HEK293 (cell line): Measurements from ENCODE around the gene HSF2.

Source experiments
- CTCF ChIA-PET: fragments of 350-600 bp; formaldehyde crosslinking; extraction: SDS; loops from one replicate; lab custom pipeline; 2021; ENCODE audit warnings: antibody characterized with exemption; lab: Yijun Ruan, JAX
- POLR2A ChIA-PET: fragments of 300-600 bp; formaldehyde crosslinking; extraction: SDS; loops from one replicate; lab custom pipeline; 2020; ENCODE audit warnings: antibody characterized with exemption, inconsistent platforms; lab: Yijun Ruan, JAX
- H3K27ac ChIP-seq: fragments of 200-500 bp; sonication (Bioruptor generic); 2 replicates; pipeline ENCODE4 v1.5.1; 2014; ENCODE audit warnings: low read depth, low read length, control low read depth, inconsistent platforms; ENCODE audit errors: extremely low read depth
- H3K36me3 ChIP-seq, 2 experiments: fragments of 200-500 bp in 1 of 2; sonication (Bioruptor generic) in 1 of 2; 1 replicate in 1 of 2; 2 replicates in 1 of 2; pipeline ENCODE4 v1.5.1; 2014 to 2017; ENCODE audit warnings: inconsistent platforms in 2 of 2, low read length in 2 of 2; ENCODE audit not compliant: control insufficient read depth in 2 of 2, insufficient read depth in 1 of 2
- H3K4me1 ChIP-seq: fragments of 200-500 bp; sonication (Bioruptor generic); 2 replicates; pipeline ENCODE4 v1.5.1; 2014; ENCODE audit warnings: mild to moderate bottlenecking, low read length, inconsistent platforms; ENCODE audit not compliant: control insufficient read depth, insufficient read depth
- H3K4me3 ChIP-seq: 2 replicates; pipeline ENCODE4 v1.5.1; 2011; ENCODE audit warnings: low read depth, mild to moderate bottlenecking, control low read depth, low read length, moderate library complexity
- H3K9me3 ChIP-seq: fragments of 200-500 bp; sonication (Bioruptor generic); 2 replicates; pipeline ENCODE4 v1.5.1; 2014; ENCODE audit warnings: low read depth, low read length, inconsistent platforms; ENCODE audit not compliant: control insufficient read depth, insufficient read depth
- BCL6B ChIP-seq: fragments of 450-650 bp; formaldehyde crosslinking; IDR thresholded peaks from 2 replicates; pipeline ENCODE4 v1.5.1; 2017; ENCODE audit warnings: missing biosample characterization, missing genetic modification characterization
- GLI2 ChIP-seq: fragments of 450-650 bp; formaldehyde crosslinking; IDR thresholded peaks from 2 replicates; pipeline ENCODE4; 2017; ENCODE audit warnings: missing biosample characterization, missing genetic modification characterization, low read depth, borderline replicate concordance
- KLF16 ChIP-seq: fragments of 450-650 bp; formaldehyde crosslinking; IDR thresholded peaks from 2 replicates; pipeline ENCODE4 v1.5.1; 2017; ENCODE audit warnings: missing biosample characterization, missing genetic modification characterization
- YY2 ChIP-seq: fragments of 450-650 bp; formaldehyde crosslinking; IDR thresholded peaks from 2 replicates; pipeline ENCODE4 v1.5.1; 2016; ENCODE audit warnings: missing biosample characterization, missing genetic modification characterization
- ZBTB17 ChIP-seq: fragments of 450-650 bp; formaldehyde crosslinking; IDR thresholded peaks from 2 replicates; pipeline ENCODE4 v1.5.1; 2016; ENCODE audit warnings: missing biosample characterization, missing genetic modification characterization
- ZBTB49 ChIP-seq: fragments of 450-650 bp; formaldehyde crosslinking; IDR thresholded peaks from 2 replicates; pipeline ENCODE4 v1.5.1; 2016; ENCODE audit warnings: missing biosample characterization, missing genetic modification characterization, low read depth
- ZNF10 ChIP-seq: fragments of 450-650 bp; formaldehyde crosslinking; IDR thresholded peaks from 2 replicates; pipeline ENCODE4 v1.5.1; 2017; ENCODE audit warnings: missing biosample characterization, missing genetic modification characterization
- ZNF112 ChIP-seq: fragments of 450-650 bp; formaldehyde crosslinking; IDR thresholded peaks from 2 replicates; pipeline ENCODE4 v1.5.0; 2017; ENCODE audit warnings: missing biosample characterization, missing genetic modification characterization
- ZNF350 ChIP-seq: fragments of 450-650 bp; formaldehyde crosslinking; IDR thresholded peaks from 2 replicates; pipeline ENCODE4 v1.5.0; 2017; ENCODE audit warnings: missing biosample characterization, mild to moderate bottlenecking, missing genetic modification characterization
- ZNF391 ChIP-seq: fragments of 450-650 bp; formaldehyde crosslinking; IDR thresholded peaks from 2 replicates; pipeline ENCODE4 v1.5.1; 2016; ENCODE audit warnings: low read depth, missing biosample characterization, missing genetic modification characterization, borderline replicate concordance
- ZNF394 ChIP-seq: fragments of 450-650 bp; formaldehyde crosslinking; IDR thresholded peaks from 2 replicates; pipeline ENCODE4 v1.5.1; 2016; ENCODE audit warnings: missing biosample characterization, missing genetic modification characterization, mild to moderate bottlenecking, moderate library complexity, borderline replicate concordance
- ZNF426 ChIP-seq: fragments of 450-650 bp; formaldehyde crosslinking; IDR thresholded peaks from 2 replicates; pipeline ENCODE4 v1.5.1; 2017; ENCODE audit warnings: missing biosample characterization, missing genetic modification characterization, mild to moderate bottlenecking, inconsistent platforms, moderate library complexity
- ZNF513 ChIP-seq: fragments of 450-650 bp; IDR thresholded peaks from 2 replicates; pipeline ENCODE4 v1.5.1; 2018; ENCODE audit warnings: missing biosample characterization, missing genetic modification characterization
- ZNF549 ChIP-seq: fragments of 450-650 bp; IDR thresholded peaks from 2 replicates; pipeline ENCODE4 v1.5.1; 2018; ENCODE audit warnings: missing biosample characterization, missing genetic modification characterization, mild to moderate bottlenecking, inconsistent platforms, moderate library complexity
- ZNF626 ChIP-seq: fragments of 450-650 bp; sonication (Bioruptor Pico); formaldehyde crosslinking; IDR thresholded peaks from 2 replicates; pipeline ENCODE4 v1.5.1; 2018; ENCODE audit warnings: missing biosample characterization, missing genetic modification characterization, inconsistent platforms
- ZNF629 ChIP-seq: fragments of 450-650 bp; formaldehyde crosslinking; IDR thresholded peaks from 2 replicates; pipeline ENCODE4 v1.5.1; 2017; ENCODE audit warnings: missing biosample characterization, missing genetic modification characterization
- ZNF660 ChIP-seq: fragments of 450-650 bp; IDR thresholded peaks from 2 replicates; pipeline ENCODE4 v1.5.1; 2018; ENCODE audit warnings: missing biosample characterization, mild to moderate bottlenecking, missing genetic modification characterization
- ZNF677 ChIP-seq: fragments of 450-650 bp; IDR thresholded peaks from 2 replicates; pipeline ENCODE4 v1.5.0; 2018; ENCODE audit warnings: missing biosample characterization, mild to moderate bottlenecking, missing genetic modification characterization, moderate library complexity
- ZNF701 ChIP-seq: fragments of 450-650 bp; formaldehyde crosslinking; IDR thresholded peaks from 2 replicates; pipeline ENCODE4 v1.5.1; 2016; ENCODE audit warnings: missing biosample characterization, missing genetic modification characterization
- ZNF777 ChIP-seq: fragments of 450-650 bp; formaldehyde crosslinking; IDR thresholded peaks from 2 replicates; pipeline ENCODE4 v1.5.1; 2017; ENCODE audit warnings: missing biosample characterization, missing genetic modification characterization, borderline replicate concordance
- ZNF791 ChIP-seq: fragments of 450-650 bp; formaldehyde crosslinking; IDR thresholded peaks from 2 replicates; pipeline ENCODE4 v1.5.1; 2016; ENCODE audit warnings: missing biosample characterization, missing genetic modification characterization
- ZXDB ChIP-seq: fragments of 450-650 bp; formaldehyde crosslinking; IDR thresholded peaks from 2 replicates; pipeline ENCODE4 v1.5.1; 2016; ENCODE audit warnings: missing biosample characterization, missing genetic modification characterization
- TF ChIP-seq, protein P1 (sequence below): fragments of 450-650 bp; formaldehyde crosslinking; IDR thresholded peaks from 2 replicates; pipeline ENCODE4 v1.5.1; 2016; ENCODE audit warnings: missing biosample characterization, missing genetic modification characterization
- TF ChIP-seq, protein P2 (sequence below): fragments of 450-650 bp; formaldehyde crosslinking; IDR thresholded peaks from 2 replicates; pipeline ENCODE4 v1.5.1; 2016; ENCODE audit warnings: missing biosample characterization, missing genetic modification characterization, borderline replicate concordance

HSF2 gene

DNA sequence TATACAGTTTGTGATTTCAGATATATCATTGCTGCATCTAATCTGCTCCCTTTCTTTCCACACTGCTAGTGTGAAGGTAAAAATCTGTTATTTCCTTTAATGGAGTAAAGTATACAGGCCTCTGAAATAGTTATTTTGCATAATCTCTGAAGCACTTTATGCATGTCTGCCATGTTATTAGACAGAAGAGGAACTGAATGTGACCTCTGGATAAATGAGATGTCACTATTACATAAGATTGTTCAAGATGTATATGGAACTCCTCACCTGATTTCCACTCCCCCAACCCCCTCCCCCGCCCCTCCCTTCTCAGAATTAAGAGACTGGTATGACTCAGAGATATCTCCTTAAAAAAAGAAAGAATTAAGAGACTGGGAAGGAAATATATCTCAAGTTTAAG lies 45.8 kb downstream of the HSF2 start:
- no peaks in the 10 kb centered on the region for H3K9me3 ChIP-seq
- H3K36me3 ChIP-seq, result peaks cover 44 to 84% of the 10 kb centered on the region in 2 experiments
- H3K4me1 ChIP-seq, result no peaks in the 10 kb centered on the region
- H3K27ac ChIP-seq, result no peak overlapping the region
- TF ChIP-seq ZNF391 (no peak), KLF16 (tag by site-specific recombination) (no peak), ZXDB (tag by site-specific recombination) (no peak), ZNF513 (tag by site-specific recombination) (no peak), ZNF701 (no peak), ZNF350 (tag by site-specific recombination) (no peak), ZNF777 (no peak), ZNF426 (tag by site-specific recombination) (no peak), ZNF677 (tag by site-specific recombination) (no peak), GLI2 (tag by site-specific recombination) (no peak), YY2 (no peak), ZNF791 (tag by site-specific recombination) (no peak), ZNF394 (tag by site-specific recombination) (no peak), BCL6B (no peak), ZNF629 (tag by site-specific recombination) (no peak), ZNF10 (tag by site-specific recombination) (no peak)
- TF ChIP-seq, protein P1, sequence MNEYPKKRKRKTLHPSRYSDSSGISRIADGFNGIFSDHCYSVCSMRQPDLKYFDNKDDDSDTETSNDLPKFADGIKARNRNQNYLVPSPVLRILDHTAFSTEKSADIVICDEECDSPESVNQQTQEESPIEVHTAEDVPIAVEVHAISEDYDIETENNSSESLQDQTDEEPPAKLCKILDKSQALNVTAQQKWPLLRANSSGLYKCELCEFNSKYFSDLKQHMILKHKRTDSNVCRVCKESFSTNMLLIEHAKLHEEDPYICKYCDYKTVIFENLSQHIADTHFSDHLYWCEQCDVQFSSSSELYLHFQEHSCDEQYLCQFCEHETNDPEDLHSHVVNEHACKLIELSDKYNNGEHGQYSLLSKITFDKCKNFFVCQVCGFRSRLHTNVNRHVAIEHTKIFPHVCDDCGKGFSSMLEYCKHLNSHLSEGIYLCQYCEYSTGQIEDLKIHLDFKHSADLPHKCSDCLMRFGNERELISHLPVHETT, result no peak
- CTCF ChIA-PET, result interaction anchor here (0.7 kb wide), 1 partner anchor 424 kb away, joined by 4 read pairs; no protein-coding TSS in a partner anchor
- no peak overlapping the region for H3K4me3 ChIP-seq
- POLR2A ChIA-PET, result no interaction called here

GRCh38 chr6:122449069-122449468 lies 49.6 kb downstream of the HSF2 start:
- POLR2A ChIA-PET, result no interaction called here
- no peak overlapping the region for H3K4me3 ChIP-seq
- H3K4me1 ChIP-seq, result no peaks in the 10 kb centered on the region
- peaks cover 75 to 87% of the 10 kb centered on the region in 2 experiments for H3K36me3 ChIP-seq
- no peaks in the 10 kb centered on the region for H3K9me3 ChIP-seq
- CTCF ChIA-PET, result interaction anchor here (0.6 kb wide), 1 partner anchor 58 kb away, joined by 3 read pairs; no protein-coding TSS in a partner anchor
- no peak overlapping the region for H3K27ac ChIP-seq
- TF ChIP-seq, protein P2, sequence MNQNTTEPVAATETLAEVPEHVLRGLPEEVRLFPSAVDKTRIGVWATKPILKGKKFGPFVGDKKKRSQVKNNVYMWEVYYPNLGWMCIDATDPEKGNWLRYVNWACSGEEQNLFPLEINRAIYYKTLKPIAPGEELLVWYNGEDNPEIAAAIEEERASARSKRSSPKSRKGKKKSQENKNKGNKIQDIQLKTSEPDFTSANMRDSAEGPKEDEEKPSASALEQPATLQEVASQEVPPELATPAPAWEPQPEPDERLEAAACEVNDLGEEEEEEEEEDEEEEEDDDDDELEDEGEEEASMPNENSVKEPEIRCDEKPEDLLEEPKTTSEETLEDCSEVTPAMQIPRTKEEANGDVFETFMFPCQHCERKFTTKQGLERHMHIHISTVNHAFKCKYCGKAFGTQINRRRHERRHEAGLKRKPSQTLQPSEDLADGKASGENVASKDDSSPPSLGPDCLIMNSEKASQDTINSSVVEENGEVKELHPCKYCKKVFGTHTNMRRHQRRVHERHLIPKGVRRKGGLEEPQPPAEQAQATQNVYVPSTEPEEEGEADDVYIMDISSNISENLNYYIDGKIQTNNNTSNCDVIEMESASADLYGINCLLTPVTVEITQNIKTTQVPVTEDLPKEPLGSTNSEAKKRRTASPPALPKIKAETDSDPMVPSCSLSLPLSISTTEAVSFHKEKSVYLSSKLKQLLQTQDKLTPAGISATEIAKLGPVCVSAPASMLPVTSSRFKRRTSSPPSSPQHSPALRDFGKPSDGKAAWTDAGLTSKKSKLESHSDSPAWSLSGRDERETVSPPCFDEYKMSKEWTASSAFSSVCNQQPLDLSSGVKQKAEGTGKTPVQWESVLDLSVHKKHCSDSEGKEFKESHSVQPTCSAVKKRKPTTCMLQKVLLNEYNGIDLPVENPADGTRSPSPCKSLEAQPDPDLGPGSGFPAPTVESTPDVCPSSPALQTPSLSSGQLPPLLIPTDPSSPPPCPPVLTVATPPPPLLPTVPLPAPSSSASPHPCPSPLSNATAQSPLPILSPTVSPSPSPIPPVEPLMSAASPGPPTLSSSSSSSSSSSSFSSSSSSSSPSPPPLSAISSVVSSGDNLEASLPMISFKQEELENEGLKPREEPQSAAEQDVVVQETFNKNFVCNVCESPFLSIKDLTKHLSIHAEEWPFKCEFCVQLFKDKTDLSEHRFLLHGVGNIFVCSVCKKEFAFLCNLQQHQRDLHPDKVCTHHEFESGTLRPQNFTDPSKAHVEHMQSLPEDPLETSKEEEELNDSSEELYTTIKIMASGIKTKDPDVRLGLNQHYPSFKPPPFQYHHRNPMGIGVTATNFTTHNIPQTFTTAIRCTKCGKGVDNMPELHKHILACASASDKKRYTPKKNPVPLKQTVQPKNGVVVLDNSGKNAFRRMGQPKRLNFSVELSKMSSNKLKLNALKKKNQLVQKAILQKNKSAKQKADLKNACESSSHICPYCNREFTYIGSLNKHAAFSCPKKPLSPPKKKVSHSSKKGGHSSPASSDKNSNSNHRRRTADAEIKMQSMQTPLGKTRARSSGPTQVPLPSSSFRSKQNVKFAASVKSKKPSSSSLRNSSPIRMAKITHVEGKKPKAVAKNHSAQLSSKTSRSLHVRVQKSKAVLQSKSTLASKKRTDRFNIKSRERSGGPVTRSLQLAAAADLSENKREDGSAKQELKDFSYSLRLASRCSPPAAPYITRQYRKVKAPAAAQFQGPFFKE (tag by site-specific recombination), result no peak
- no peak for TF ChIP-seq ZNF549 (tag by site-specific recombination)
- no peak for TF ChIP-seq ZNF112 (tag by site-specific recombination)
- no peak for TF ChIP-seq ZNF626
- TF ChIP-seq ZBTB49 (tag by site-specific recombination), result no peak
- TF ChIP-seq ZNF660 (tag by site-specific recombination), result no peak
- TF ChIP-seq ZBTB17 (tag by site-specific recombination), result no peak
